ENCODE measurements around the gene PTGS2. TPM values are rescaled to one million over a fixed set of nuclear protein-coding genes. Genes with fewer than 3 reads are reported as not detected.

PTGS2 gene
- total and polyA plus RNA-seq, 2 of the 8 experiments (the other 6 are each of a cell fraction or from before 2014, with no cell fraction given), result 0.29 to 0.35 TPM

DNA sequence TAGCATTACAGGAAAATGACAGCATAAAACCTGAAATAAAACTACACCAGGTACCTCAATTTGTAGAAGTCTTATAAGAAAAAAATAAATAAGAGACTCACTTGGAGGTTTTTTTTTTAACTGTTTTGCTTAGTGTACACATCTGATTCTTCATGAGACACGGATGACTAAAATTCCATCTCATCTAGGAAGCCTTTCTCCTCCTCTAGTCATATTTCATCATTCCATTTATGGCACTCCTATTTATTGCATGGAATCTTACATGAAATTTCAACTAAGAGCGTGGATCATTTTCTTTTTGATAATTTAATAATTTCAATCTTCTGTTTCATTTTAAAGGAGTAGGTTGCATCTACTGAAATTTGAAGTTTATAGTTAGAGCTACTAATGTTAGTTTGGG lies 1.6 kb upstream of the PTGS2 start:
- Histone ChIP-seq H2BK20ac (ENCODE audit: low read length) (no peak overlapping the region), H3K4me2 (ENCODE audit: insufficient read depth in 1 of 2, low read depth in 2 of 2, low read length in 2 of 2) (no peak overlapping the region; a peak in 1 of 4 replicates), H4K8ac (ENCODE audit: extremely low read depth, insufficient read depth, low read length) (no peak overlapping the region), H4K5ac (ENCODE audit: insufficient read length, low read depth, low read length) (no peak overlapping the region), H3K9ac (replicated peaks in 1 of 4; ENCODE audit: extremely low read depth in 1 of 4, low read depth in 3 of 4, low read length in 3 of 4) (no peak overlapping the region), H3K79me1 (ENCODE audit: low read depth, low read length) (no peaks in the 10 kb centered on the region), H2BK12ac (ENCODE audit: low read depth, low read length) (no peak overlapping the region), H2AFZ (ENCODE audit: low read length) (no peak overlapping the region), H3K23ac (ENCODE audit: insufficient read length) (no peak overlapping the region), H3K4ac (replicated peaks; ENCODE audit: insufficient read length, low read depth, low read length) (no peak overlapping the region), H3K23me2 (ENCODE audit: low read depth, low read length) (peaks cover 2% of the 10 kb centered on the region), H3K56ac (replicated peaks; ENCODE audit: insufficient read length, low read depth, low read length) (no peak overlapping the region), H4K20me1 (replicated peaks in 1 of 2; ENCODE audit: control insufficient read depth in 1 of 2, insufficient read depth in 2 of 2, low read length in 2 of 2) (no peaks in the 10 kb centered on the region), H3K27me3 (replicated peaks in 1 of 4; ENCODE audit: control insufficient read depth in 3 of 4, extremely low read depth in 1 of 4, insufficient read depth in 3 of 4, low read length in 3 of 4) (peaks cover 0 to 3% (median under 1%) of the 10 kb centered on the region in 4 experiments; a peak in 1 of 7 replicates), H3K9me3 (ENCODE audit: insufficient read depth in 2 of 2, low read depth in 1 of 2, low read length in 1 of 2) (no peaks in the 10 kb centered on the region), H3K14ac (ENCODE audit: insufficient read length) (no peak overlapping the region), H2BK15ac (ENCODE audit: low read length) (no peak overlapping the region), H3K79me2 (ENCODE audit: control insufficient read depth in 1 of 2, insufficient read depth in 2 of 2, low read length in 2 of 2) (no peaks in the 10 kb centered on the region), H2BK5ac (ENCODE audit: low read depth, low read length) (no peak overlapping the region), H2BK120ac (replicated peaks; ENCODE audit: low read depth, low read length) (no peak overlapping the region), H3K4me1 (replicated peaks in 1 of 4; ENCODE audit: control insufficient read depth in 3 of 4, insufficient read depth in 4 of 4, low read length in 3 of 4) (peaks cover 0 to 2% (median 0%) of the 10 kb centered on the region in 4 experiments; a peak in 2 of 7 replicates), H4K91ac (replicated peaks; ENCODE audit: insufficient read length, low read length) (no peak overlapping the region), H3K27ac (ENCODE audit: low read depth, low read length) (no peak overlapping the region), H3K18ac (ENCODE audit: extremely low read depth, low read length) (no peak overlapping the region), H2AK5ac (ENCODE audit: low read depth, low read length) (no peak overlapping the region), H3K4me3 (ENCODE audit: extremely low read depth in 1 of 4, insufficient read depth in 2 of 4, low read depth in 3 of 4, low read length in 4 of 4) (no peak overlapping the region), H3K36me3 (ENCODE audit: control insufficient read depth in 2 of 4, insufficient read depth in 4 of 4, low read length in 3 of 4) (no peaks in the 10 kb centered on the region)
- TF ChIP-seq KDM4A (IDR thresholded peaks at IDR 0.05; ENCODE audit: low read depth, low read length, severe bottlenecking) (no peak), TBP (IDR thresholded peaks at IDR 0.05; ENCODE audit: low read depth, low read length) (no peak), RFX5 (IDR thresholded peaks at IDR 0.05; ENCODE audit: borderline replicate concordance, low read depth, low read length) (no peak), BACH1 (IDR thresholded peaks at IDR 0.05; ENCODE audit: low read length) (no peak), ZNF274 (IDR thresholded peaks at IDR 0.05; ENCODE audit: borderline replicate concordance, extremely low read depth, low read length) (no peak), KDM1A (IDR thresholded peaks at IDR 0.05; ENCODE audit: borderline replicate concordance, low read length) (no peak), HDAC2 (IDR thresholded peaks at IDR 0.05; ENCODE audit: borderline replicate concordance in 1 of 2, low read depth in 2 of 2, low read length in 2 of 2) (no peak), SRF (IDR thresholded peaks at IDR 0.05; ENCODE audit: low read depth, low read length) (no peak), RBBP5 (IDR thresholded peaks at IDR 0.05; ENCODE audit: borderline replicate concordance, low read depth, low read length) (no peak), SUZ12 (IDR thresholded peaks at IDR 0.05; ENCODE audit: low read length) (no peak), POLR2AphosphoS5 (IDR thresholded peaks at IDR 0.05; ENCODE audit: low read depth, low read length) (no peak), POU5F1 (IDR thresholded peaks at IDR 0.05; ENCODE audit: low read depth, low read length) (no peak)
- TF ChIP-seq, protein P1, sequence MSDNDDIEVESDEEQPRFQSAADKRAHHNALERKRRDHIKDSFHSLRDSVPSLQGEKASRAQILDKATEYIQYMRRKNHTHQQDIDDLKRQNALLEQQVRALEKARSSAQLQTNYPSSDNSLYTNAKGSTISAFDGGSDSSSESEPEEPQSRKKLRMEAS (IDR thresholded peaks at IDR 0.05), result no peak
- TF ChIP-seq, protein P2, sequence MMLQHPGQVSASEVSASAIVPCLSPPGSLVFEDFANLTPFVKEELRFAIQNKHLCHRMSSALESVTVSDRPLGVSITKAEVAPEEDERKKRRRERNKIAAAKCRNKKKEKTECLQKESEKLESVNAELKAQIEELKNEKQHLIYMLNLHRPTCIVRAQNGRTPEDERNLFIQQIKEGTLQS (IDR thresholded peaks at IDR 0.05; ENCODE audit: insufficient read depth, low read depth, low read length), result no peak
- DNase-seq (ENCODE audit: low read depth in 1 of 2, low spot score in 2 of 2) (no peak), FAIRE-seq (no peak)
- CTCF ChIA-PET (ENCODE audit: partially characterized antibody), result interaction anchor here (0.8 to 6.6 kb wide), 4 partner anchors 16 to 235 kb away, joined by 3 to 37 read pairs (median 4); no protein-coding TSS in a partner anchor
- POLR2A ChIA-PET (ENCODE audit: partially characterized antibody), result no interaction called here
- WGBS, 2 experiments (ENCODE audit: extremely low coverage in 1 of 2, insufficient coverage in 1 of 2, insufficient read length in 1 of 2, insufficient replicate concordance in 2 of 2, low coverage in 1 of 2, low lambda C conversion rate in 2 of 2, missing lambda C conversion rate in 1 of 2), result 98% methylated on average over 2 of the region's 2 CpGs; no CpG with 5 or more reads in 1 of the 2 experiments
